NCI-H2107 treated with DMSO at 0.1 percent for 48 hours (cell line): ENCODE results near the gene PDE7B.
A peak's percentile ranks its signal among the peaks of the same experiment; 100 is the strongest.

ENCODE experiments used
- DNase-seq: peaks from one replicate; lab custom pipeline; 2025; ENCODE audit not compliant: unreplicated experiment; lab: John Stamatoyannopoulos, UW

Gene PDE7B

DNA sequence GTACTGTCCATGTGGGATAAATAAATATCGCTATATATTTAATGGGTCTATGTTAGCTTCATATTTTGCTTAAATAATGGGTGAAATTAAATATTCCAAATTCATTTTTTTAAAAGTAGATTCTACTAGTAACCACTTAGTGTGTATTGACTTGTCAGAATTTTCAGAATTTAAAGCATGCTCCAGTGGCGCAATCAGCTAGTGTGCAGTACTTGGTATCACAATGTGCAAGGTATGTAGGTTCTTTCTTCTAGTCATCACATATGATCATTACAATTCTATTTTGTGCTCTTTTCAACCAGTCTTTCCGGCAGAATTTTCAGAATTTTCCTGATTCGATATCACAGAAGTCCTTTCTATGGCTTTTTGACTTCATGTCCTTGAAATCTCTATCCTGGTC, 32.6 kb downstream of the PDE7B start:
- DNase-seq, result no peak

DNA sequence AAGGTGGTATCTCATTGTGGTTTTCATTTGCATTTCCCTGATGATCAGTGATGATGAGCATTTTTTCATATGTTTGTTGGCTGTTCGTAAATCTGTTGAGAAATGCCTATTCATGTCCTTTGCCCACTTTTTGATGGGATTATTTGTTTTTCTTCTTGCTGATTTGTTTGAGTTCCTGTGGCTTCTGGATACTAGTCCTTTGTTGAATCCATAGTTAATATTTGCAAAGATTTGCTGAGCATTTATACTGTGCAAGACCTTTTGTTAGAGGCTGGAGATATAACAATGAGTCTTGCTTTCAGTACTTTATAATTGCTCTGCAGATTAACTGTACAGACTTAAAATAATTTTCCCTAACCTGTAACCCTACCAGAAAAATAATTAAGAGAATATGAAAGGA, 35.6 kb downstream of the PDE7B start:
- DNase-seq, result no peak

DNA sequence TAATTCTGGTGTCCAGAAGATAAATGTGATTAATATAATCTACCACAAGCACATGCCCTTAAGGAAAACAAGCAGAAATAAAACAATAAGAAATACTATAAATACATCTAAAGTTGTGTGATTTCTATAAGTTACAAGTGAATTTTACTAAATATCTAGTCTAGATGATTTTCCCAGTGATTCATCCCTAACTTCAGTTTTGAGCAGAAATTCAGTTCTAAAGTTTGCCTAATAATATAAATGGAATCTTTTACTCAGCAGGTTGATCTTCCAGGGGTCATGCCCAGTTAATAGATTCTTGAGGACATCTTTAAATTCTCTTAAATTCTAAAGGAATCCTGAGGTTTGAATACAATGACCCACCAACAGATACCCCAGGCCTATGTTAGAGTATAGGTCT, 37.3 kb downstream of the PDE7B start:
- no peak for DNase-seq

DNA sequence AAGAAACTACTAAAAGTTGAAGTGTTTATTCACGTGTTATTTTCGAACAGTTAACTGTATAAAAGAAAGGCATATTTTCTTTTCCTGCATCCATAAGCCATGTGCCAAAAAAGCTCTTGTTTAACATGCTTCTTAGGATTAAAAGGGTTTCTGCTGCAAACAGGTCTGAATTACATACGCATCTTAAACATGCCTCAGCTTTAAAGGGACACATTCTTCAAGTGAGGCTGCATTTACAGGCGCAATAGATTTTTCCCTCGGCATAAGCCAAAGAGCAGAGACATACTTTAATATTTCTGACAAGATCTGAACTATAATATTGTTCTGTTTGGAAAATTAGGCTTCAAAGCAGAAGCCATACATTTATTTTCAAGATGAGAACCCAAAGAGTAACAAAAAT, 39.4 kb downstream of the PDE7B start:
- DNase-seq, result no peak

DNA sequence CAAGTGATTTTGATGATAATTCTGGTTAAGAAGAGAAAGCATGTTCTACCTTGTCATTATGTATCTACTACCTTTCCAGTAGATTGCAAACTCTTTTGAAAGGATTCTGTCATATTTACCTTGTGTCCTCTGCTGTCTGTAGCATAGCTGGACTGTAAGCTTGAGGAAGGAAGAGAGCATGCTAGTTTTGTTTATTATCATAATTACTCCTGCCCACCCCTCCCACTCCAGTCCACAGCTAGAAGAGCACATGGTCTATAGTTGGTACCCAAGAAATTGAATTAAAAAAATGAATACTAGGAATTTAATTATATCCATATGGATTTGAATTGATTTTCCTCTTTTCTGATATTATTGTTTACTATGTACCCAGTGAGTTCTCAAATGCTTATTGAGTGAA, 40.2 kb downstream of the PDE7B start:
- no peak for DNase-seq

DNA sequence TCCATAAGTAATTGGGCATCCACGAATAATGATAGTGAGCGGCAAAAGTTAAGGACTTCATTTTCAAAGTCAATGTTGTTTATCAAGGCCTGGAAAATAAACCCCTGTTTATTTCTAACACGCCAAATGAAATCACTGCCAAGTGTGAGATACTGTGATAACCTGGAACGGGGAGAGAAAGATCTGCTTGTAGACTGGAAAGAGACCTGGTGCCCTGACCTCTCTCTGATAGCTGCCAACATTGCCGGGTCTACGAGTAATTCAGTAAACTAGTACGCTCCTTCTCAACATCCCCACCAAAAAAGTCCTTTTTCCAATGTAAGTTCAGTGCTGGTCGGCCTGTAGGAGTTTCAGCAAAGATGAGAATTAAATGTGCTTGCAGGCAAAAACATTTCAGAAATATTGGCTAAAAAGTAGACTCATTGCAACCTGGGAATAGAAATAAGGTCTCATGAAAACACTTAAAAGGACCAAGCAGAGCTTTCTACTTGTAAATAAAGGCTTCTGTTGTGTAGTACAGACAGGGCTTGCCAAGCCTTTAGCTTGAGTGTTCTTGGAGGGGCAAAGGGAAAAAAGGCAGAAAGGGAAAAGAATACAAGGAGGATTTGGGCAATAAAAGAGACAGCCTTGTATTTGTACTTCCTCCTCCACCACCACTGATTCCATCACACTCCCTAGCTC, 43.9 kb downstream of the PDE7B start:
- DNase-seq, result no peak

DNA sequence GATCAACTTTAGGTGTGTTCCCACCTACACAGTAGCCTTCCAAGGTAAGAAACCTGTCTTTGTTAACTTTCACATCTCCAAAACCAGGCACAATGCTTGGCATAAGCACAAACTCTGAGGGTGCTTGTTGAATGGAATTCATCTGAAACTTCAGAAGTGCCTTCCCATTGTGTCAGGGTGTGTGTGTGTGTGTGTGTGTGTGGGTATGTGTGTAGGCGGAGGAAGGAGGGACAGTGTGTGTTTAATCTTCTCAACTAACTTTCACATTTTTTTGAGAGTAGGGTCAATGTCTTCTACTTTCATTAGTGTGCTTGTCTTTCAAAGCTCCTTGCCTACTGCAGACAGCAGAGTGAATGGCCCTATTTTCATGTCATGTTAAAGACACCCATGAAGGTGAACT, 45.6 kb downstream of the PDE7B start:
- DNase-seq, result no peak

DNA sequence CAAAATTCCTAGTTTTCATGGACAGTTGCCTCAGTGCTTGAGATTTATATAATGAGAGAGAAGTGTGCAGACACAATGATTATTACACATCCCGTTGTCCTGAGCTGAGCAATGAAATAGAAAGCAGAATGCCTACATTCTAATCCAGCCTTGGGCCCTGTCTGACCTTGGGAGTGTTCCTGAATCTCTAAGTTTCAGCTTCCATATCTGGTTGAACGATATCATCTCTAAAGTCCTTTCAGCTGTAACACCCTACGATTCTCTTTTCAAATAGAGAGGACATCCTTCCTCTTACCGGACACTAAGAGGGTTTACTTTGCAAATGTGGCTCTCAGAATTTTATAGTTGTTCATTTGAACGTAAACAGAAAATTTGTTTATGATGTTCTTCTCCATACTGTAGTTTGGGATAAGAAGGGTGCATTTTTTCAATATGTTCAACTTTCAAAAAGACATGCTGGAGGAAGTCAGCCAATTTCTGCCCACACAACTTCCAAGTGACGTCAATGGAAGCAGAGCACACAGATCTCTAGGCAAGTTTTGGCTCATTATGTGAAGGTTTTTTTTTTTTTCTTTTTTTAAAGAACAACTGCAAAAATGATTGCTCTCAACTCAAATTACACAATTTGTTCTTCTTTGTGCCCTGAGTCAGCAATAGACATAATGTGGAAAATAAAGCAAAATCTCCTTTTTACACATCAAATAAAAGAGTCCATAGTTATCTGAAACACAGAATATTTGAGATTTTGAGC, 50.4 kb downstream of the PDE7B start:
- DNase-seq, result no peak

DNA sequence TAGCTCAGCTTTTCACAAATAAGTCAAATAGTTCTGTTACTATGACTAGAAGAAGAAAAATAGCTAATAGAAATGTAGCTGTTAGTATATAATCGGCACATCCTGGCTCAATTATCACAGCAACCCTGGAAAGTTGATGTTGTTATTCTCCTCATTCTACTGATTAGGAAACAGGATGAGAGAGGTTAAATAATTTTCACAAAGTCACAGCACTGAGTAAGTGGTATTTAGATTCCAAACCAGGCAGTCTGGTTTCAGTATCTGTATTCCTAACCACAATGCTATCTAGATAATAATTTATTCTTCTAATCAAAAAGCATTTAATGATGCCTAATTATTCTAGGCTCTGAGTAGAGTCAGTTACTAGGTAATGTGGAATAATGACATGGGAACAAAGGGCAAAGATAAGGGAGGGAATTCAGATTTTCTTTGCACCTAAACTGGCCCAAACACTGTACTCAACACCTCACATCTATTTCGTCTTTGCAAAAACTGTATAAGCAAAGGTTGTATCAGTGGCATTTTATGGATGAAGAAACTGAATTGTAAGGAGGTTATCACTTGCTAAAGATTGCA, 51.3 kb downstream of the PDE7B start:
- no peak for DNase-seq

DNA sequence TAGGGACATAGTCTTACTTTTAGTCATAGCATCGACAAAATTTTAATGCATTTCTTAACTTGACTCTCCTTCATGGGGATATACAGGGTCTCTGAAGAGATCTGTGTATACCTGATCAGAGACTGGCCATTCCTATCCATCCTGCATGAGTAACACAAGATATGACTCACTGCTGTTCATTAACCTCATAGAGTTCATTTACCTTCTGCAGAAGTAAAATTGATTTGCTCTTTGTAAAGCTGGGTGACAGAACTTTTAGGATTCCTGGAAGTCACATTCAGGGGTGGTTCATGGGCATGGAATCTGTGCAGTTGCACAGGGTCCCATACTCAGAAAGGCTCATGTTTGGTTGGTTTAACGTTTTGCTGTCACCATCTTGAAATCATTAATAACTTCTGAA, 53.2 kb downstream of the PDE7B start:
- no peak for DNase-seq

DNA sequence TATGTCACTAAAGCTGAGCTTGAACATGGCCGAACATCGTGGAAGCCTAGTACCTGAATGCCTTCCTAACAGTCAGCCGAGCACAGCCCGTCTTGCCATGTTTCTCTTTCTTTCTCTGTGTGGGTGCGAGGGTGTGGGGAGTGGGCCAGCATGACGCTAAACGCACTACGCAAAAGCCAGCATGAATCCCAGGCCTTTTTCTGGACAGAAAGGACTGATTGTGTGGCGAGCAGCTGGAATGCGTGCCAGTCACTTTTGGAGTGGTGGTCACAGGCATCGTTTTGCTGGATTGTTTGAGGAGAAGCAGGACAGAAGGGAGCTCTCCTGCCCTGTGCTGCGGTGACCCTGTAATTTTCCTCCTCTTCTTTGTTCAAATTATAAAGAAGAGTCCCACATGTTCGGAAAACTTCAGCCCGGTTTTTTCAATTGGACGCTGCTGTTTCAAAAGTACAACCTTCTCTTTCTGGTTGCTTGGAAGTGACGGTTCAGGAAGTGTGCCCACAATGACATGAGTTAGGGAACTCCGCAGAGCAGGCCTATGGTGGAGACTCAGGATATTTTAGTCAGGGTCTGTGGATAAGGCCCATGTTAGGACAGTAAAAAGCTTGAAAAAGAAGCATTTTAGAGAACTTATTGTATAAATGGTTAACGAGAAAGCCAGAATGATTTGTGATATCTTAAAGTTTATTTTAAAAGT, 54.3 kb downstream of the PDE7B start:
- no peak for DNase-seq

DNA sequence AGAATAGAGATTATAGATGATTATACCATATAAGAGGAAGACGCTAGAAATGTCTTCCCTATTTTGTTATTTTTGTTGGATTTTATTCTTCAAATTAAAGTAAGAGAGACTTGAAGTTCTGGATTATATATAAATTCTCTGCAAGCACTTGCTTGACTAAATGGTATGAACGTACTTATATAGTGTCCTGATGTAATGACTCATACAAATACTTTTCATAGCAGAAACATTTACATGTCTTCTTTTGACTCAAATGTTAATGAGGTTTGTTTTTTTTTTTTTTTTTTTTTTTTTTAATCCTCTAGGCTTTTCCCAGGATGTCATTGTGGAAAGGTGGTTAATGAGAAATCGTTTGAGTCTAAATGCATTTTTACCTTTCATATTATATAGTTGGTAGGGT, 55.0 kb downstream of the PDE7B start:
- DNase-seq, result no peak

DNA sequence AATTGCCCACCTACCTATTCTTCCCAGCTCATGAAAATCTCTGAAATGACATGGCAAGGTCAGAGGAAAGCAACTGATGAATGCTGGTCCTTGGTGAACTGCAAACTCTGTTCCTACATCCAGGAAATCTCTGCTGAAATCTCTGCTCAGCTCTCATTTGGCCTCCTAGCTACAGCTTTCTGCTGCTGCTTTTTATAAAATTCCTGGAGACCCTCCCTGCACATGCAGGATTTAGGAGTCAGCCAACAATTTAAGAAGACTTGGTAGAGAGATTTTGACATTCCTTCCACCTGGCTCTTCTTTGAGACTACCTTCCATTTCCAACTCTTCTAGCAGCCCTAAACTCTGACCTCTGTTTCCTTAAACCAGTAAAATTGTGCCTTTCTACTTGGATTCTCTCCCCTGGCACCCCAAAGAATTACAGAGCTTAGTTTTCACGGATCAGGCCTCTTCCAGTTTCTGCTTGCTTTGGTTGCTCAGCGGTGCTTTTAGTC, 55.5 kb downstream of the PDE7B start:
- DNase-seq, result no peak

DNA sequence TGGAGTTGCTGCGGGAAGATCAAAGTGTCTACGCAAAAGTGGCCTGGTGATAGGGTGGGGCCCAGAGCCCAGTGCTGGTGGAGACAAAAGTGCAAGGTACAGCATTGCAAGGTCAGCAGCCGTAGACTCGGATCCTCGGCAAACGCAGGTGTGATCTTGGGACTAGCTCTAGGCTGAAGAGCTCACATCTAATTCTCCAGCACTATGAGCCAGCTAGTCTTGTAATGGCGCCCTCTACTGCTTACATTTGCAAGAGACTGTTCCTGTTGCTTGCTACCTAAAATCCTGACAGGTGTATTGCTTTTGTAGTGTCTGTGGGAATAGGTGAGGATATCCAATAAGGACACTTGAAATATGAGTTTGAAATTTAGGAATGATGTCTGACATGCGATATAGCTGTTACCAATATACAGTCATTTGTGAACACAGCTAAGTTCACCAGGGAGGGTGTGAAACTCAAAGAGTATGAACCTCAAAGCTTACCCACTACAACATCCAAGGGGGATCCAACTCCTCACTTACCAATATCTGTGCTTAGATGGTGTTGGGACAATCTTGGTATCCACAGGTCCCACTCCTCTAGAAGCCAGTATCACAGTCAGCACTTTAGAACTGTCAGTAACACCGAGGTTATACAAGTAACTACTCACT, 58.4 kb downstream of the PDE7B start:
- peak; percentile 68 for DNase-seq

DNA sequence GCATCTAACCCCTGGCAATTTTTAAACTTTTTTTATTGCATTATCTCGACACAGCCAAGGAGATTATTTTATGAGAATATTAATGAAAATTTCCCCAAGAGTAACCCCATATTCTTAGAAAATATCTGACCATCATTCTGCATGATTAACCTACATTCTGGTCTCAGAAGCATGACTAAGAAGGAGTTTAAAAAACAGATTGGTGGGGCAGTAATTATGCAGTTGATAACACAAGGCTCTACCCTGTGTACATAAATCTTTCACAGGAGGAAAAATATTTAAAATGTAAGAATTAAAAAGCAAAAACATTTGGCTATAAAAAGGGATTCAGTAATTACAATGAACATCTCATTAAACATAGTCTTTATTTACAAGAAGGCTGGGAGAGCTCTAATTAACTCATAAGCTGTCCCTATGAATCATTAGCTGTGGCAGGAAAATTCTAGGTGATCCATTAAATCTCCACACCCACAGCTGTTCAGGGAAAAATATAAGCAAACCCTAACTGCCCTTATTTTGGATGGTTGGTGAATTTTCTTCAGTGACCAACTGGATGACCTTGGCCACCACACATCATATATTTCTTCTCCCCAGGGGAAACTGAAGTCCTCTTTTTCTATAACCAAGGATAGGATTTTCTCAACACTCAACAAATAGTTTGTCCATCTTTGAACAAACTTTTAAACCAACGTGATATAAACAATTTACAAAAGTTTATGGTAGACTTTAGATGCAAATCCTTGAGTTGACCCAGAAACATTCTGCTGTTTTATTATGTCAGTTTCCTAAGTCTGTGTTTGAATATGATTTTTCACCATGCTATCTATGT, 59.5 kb downstream of the PDE7B start:
- no peak for DNase-seq

DNA sequence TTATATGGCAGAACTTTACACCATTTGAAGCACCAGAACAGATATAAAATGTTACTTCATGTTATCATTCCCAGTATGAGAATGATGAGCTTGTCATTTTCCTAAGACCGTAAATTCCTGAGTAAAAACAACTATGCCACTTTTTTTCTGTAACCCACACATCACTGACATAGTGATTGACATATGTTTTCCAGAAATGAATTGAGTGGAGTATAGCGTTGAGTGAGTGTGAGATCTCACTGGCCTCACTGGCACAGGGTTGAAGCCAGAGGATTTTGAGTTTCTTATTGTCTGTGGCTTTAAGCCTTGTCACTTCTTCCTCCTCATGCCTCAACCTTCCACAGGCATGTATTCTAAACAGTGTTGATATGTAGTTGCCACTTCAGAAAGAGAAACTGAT, 62.3 kb downstream of the PDE7B start:
- no peak for DNase-seq

DNA sequence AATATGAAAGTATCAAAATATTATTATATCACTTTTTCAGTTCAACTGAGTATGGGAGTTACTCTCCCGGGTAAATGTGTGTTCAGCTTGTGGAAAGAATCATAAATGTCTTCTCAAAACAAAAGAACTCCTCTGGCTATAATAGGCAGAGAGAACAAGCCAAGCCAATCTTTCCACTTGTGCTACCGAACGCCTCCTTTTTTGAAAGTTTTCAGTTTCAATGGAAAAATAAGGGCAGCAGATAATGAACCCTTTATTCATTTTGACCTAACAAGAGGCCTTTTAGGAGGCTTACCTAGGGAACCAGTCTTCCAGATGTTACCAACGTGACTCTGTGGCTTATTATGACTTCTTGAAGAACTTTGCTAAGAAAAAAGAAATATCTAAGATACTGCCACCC, 67.5 kb downstream of the PDE7B start:
- no peak for DNase-seq

DNA sequence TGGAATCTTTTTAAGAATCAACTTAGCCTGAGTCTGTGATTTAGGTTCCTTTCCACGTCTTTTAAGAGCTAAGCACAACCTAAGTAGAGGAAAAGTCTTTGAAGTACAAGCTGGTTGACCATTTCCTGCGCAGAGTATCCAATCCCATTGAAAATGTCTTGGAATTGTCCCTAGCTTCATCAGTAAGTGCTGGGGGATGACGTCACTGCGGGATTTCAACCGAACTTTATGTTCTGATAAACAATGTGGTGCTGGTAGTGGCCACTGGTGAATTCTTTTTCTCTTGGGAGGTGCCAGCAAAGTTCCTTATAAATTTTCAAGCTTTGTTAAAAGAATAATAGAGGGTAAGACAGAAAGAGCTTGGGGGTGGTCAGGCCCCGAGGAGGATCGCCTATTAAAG, 69.2 kb downstream of the PDE7B start:
- DNase-seq, result no peak

DNA sequence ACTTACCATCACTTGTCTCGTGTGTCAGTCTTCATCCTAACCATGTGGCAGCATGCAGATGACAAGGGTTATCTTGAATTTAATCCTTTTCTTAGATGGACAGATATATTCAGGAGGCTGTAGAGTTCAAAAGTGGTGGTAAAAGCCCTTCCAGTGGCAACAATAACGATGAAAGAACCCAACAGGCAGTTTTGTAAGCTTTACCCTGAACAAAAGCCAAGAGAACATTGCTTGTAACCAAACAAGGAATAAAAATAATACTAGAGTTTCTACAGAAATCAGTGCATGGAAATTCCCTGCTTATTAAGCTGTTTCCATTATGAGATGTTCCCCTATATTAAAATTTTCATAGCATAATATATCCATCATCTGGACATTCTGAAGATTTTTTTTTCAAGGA, 69.7 kb downstream of the PDE7B start:
- no peak for DNase-seq

DNA sequence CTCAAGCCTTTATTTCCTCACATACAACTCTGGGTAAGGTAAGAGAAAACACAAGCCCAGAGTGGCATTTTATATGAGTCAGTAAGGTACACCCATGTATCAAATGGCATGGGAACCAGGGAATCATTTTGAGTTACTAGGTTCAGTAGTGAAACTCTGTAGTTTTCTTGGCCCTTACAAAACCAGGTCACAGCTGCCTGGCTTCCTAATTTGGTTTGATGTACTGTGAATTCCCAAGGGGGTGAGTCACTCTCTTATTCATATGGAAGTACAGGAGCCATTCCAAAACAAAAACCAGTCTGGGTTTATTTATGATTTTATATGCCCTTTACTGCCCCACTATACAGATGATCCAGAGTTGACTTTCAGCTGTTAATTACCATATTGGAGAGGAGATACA, 70.7 kb downstream of the PDE7B start:
- peak; percentile 67 for DNase-seq
